Breast epithelium (tissue), 4 donors: Measurements from ENCODE around the gene KCNK5. TPM values are rescaled to one million over a fixed set of nuclear protein-coding genes. Genes with fewer than 3 reads are reported as not detected.

ENCODE experiments used
- DNase-seq, 2 donors: peaks; one replicate each; pipeline ENCODE4 v3.0.0-alpha.2; 2019; ENCODE audit warnings: low spot score in 2 of 2
- H3K27ac ChIP-seq, 2 donors: fragments of 200-600 bp; sonication (generic) in 1 of 2; one replicate each; pipeline ENCODE4 v1.5.1; 2016 to 2019; ENCODE audit warnings: mild to moderate bottlenecking in 1 of 2
- H3K27me3 ChIP-seq, 2 donors: fragments of 200-600 bp; sonication (generic) in 1 of 2; one replicate each; pipeline versions ENCODE4 v1.5.1 to v1.6.0; 2017 to 2019; ENCODE audit warnings: control low read depth in 1 of 2, mild to moderate bottlenecking in 1 of 2
- H3K36me3 ChIP-seq: fragments of 200-600 bp; one replicate; pipeline ENCODE4 v1.5.1; 2019
- H3K4me1 ChIP-seq, 2 donors: fragments of 200-600 bp; sonication (generic); one replicate each; pipeline ENCODE4 v1.5.1; 2016 to 2019; ENCODE audit warnings: control low read depth in 1 of 2
- H3K4me3 ChIP-seq, 3 donors: fragments of 200-600 bp; sonication (generic); 1 replicate in 2 of 3; 2 replicates in 1 of 3; pipeline ENCODE4 v1.5.1; 2016 to 2019; ENCODE audit warnings: mild to moderate bottlenecking in 3 of 3, moderate library complexity in 2 of 3
- H3K9me3 ChIP-seq, 2 donors: fragments of 200-600 bp; sonication (generic) in 1 of 2; one replicate each; pipeline ENCODE4 v1.5.1; 2016 to 2019; ENCODE audit warnings: control low read depth in 1 of 2
- CTCF ChIP-seq, 3 donors: fragments of 450-650 bp; IDR thresholded peaks; one replicate each; pipeline ENCODE4 v1.5.1; 2016 to 2017; ENCODE audit warnings: antibody characterized with exemption in 3 of 3, mild to moderate bottlenecking in 3 of 3, moderate library complexity in 3 of 3
- POLR2A ChIP-seq: fragments of 450-650 bp; IDR thresholded peaks from one replicate; pipeline ENCODE4 v1.6.1; 2016; ENCODE audit warnings: antibody characterized with exemption, mild to moderate bottlenecking, moderate library complexity
- POLR2AphosphoS5 ChIP-seq, 3 donors: sonication (generic); formaldehyde crosslinking; IDR thresholded peaks; one replicate each; pipeline ENCODE4 v1.6.1; 2017; ENCODE audit warnings: antibody characterized with exemption in 3 of 3
- intact Hi-C: fragments of 100-400 bp; cut with DNase I; formaldehyde crosslinking; loops from one replicate; pipeline ENCODE4 v1.15.1; 2023; ENCODE audit warnings: low total_unique reads
- total RNA-seq, 3 donors: library from RNA; depleted of rRNA; stranded (reverse); fragments of >200 nt; gene quantifications; one replicate each; pipeline ENCODE4 v1.1.0, GENCODE V29; 2016

Gene KCNK5
- total RNA-seq, 3 donors from 2014 or later = 1.8 to 20.6 (median 4.3) TPM

- TF ChIP-seq POLR2AphosphoS5 (IDR thresholded peaks at IDR 0.05) = no peak
- no peak for TF ChIP-seq POLR2A
- no peak for TF ChIP-seq CTCF (IDR thresholded peaks at IDR 0.05)
- Histone ChIP-seq H3K27me3 (peaks cover 3 to 11% of the 10 kb centered on the region in 2 donors), H3K9me3 (no peaks in the 10 kb centered on the region), H3K4me1 (no peaks in the 10 kb centered on the region), H3K4me3 (peak overlapping the region in 2 of 3 donors; percentile 64 to 74), H3K36me3 (no peaks in the 10 kb centered on the region), H3K27ac (no peak overlapping the region)
- intact Hi-C loops = no loop called here
- no peak for DNase-seq
These were observed 2.5 kb downstream of the KCNK5 start for GRCh38 chr6:39226639-39227329.

GRCh38 chr6:39225946-39226437 is 3.3 kb downstream of the KCNK5 start:
- Histone ChIP-seq H3K27ac (peak overlapping the region in 1 of 2 donors; percentile 30), H3K9me3 (no peaks in the 10 kb centered on the region), H3K4me1 (no peaks in the 10 kb centered on the region), H3K36me3 (no peaks in the 10 kb centered on the region), H3K27me3 (peaks cover 3 to 11% of the 10 kb centered on the region in 2 donors), H3K4me3 (peak overlapping the region in 1 of 3 donors; percentile 64)
- TF ChIP-seq CTCF (IDR thresholded peaks at IDR 0.05) (no peak), POLR2A (no peak), POLR2AphosphoS5 (IDR thresholded peaks at IDR 0.05) (no peak)
- no peak for DNase-seq
- intact Hi-C loops = no loop called here

GRCh38 chr6:39225543-39225942 is 3.7 kb downstream of the KCNK5 start:
- peaks cover 3 to 11% of the 10 kb centered on the region in 2 donors for H3K27me3 ChIP-seq
- H3K4me1 ChIP-seq = no peaks in the 10 kb centered on the region
- intact Hi-C loops = no loop called here
- no peaks in the 10 kb centered on the region for H3K9me3 ChIP-seq
- no peak for DNase-seq
- TF ChIP-seq POLR2AphosphoS5 (IDR thresholded peaks at IDR 0.05) = no peak
- TF ChIP-seq POLR2A = no peak
- no peak for TF ChIP-seq CTCF (IDR thresholded peaks at IDR 0.05)
- H3K4me3 ChIP-seq = no peak overlapping the region
- peak overlapping the region in 1 of 2 donors; percentile 30 for H3K27ac ChIP-seq
- no peaks in the 10 kb centered on the region for H3K36me3 ChIP-seq

- no peaks in the 10 kb centered on the region for H3K36me3 ChIP-seq
- H3K4me3 ChIP-seq = no peak overlapping the region
- H3K4me1 ChIP-seq = no peaks in the 10 kb centered on the region
- DNase-seq = no peak
- H3K27ac ChIP-seq = peak overlapping the region in 1 of 2 donors; percentile 23
- TF ChIP-seq POLR2A (no peak), POLR2AphosphoS5 (IDR thresholded peaks at IDR 0.05) (no peak), CTCF (IDR thresholded peaks at IDR 0.05) (no peak)
- H3K9me3 ChIP-seq = no peaks in the 10 kb centered on the region
- intact Hi-C loops = no loop called here
- H3K27me3 ChIP-seq = peaks cover 3 to 11% of the 10 kb centered on the region in 2 donors
These were observed 4.6 kb downstream of the KCNK5 start for GRCh38 chr6:39224523-39225182.

- intact Hi-C loops = no loop called here
- Histone ChIP-seq H3K9me3 (no peaks in the 10 kb centered on the region), H3K27ac (no peak overlapping the region), H3K27me3 (peaks cover 3 to 11% of the 10 kb centered on the region in 2 donors), H3K4me3 (no peak overlapping the region), H3K4me1 (no peaks in the 10 kb centered on the region), H3K36me3 (no peaks in the 10 kb centered on the region)
- no peak for DNase-seq
- TF ChIP-seq POLR2AphosphoS5 (IDR thresholded peaks at IDR 0.05) = no peak
- TF ChIP-seq CTCF (IDR thresholded peaks at IDR 0.05) = no peak
- TF ChIP-seq POLR2A = no peak
These were observed 5.3 kb downstream of the KCNK5 start for GRCh38 chr6:39224011-39224410.
